ENCODE measurements around the gene CAB39.

Gene CAB39

DNA sequence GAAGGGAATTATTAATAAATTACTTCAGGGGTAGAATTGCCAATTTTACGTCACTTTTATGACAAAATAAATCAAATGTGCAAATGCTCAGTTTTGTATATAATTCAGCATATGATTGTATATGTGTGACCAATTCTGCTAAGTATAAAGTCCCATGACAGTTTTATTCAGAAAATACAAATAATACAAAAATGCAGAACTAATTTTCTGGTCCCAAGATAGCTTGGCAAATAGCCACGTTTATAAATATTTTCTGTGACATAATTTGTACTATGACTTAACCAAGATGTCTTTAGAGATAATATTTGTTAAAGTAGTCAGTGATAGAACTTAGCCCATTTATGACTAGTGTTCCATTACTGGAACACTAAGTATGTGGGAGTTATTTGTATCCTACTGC lies 24.2 kb upstream of the CAB39 start:
- ChIA-PET CTCF (no interaction called here), POLR2A (no interaction called here)
- no peak for DNase-seq (ENCODE audit: low read depth, low spot score)
- no peak overlapping the region for H3K4me3 ChIP-seq (ENCODE audit: low read depth, low read length)
- TF ChIP-seq CTCF (IDR thresholded peaks at IDR 0.05; ENCODE audit: insufficient read depth, low read length, missing control alignments) = no peak

DNA sequence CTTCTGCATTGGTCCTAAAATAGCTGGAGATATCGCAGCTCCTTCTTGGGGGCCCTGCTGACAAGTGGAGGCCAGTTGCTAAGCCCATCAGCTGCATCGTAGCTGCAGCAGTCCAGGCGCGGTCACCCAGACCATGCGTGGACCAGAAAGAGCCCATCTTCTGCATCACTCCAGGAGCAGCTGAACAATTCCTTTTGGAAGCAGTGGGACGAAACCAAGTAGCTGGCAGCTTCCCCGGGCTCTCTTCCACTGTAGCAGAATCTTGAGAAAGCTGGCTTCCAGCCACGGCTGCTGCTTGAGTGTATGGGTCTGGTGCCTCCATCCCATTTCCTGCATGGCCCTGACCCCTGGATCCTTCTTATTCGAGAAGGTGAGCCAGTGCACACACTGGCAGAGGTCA lies 22.2 kb upstream of the CAB39 start:
- no peak for DNase-seq (ENCODE audit: low read depth, low spot score)
- CTCF ChIA-PET = no interaction called here
- TF ChIP-seq CTCF (IDR thresholded peaks at IDR 0.05; ENCODE audit: insufficient read depth, low read length, missing control alignments) = no peak
- POLR2A ChIA-PET = no interaction called here
- H3K4me3 ChIP-seq (ENCODE audit: low read depth, low read length) = no peak overlapping the region

- POLR2A ChIA-PET = no interaction called here
- CTCF ChIA-PET = interaction anchor here (0.7 to 0.9 kb wide), 2 partner anchors 10 to 21 kb away, joined by 3 read pairs; partner anchors contain the start of gene CAB39
- no peak overlapping the region for H3K4me3 ChIP-seq (ENCODE audit: low read depth, low read length)
- TF ChIP-seq CTCF (IDR thresholded peaks at IDR 0.05; ENCODE audit: insufficient read depth, low read length, missing control alignments) = no peak
- DNase-seq (ENCODE audit: low read depth, low spot score) = no peak
Measured at GRCh38 chr2:230691005-230691647, 21.5 kb upstream of the CAB39 start.

GRCh38 chr2:230692760-230693159 lies 19.9 kb upstream of the CAB39 start:
- CTCF ChIA-PET = interaction anchor here (1.2 kb wide), 1 partner anchor 106 kb away, joined by 4 read pairs; no protein-coding TSS in a partner anchor
- no peak for DNase-seq (ENCODE audit: low read depth, low spot score)
- no peak for TF ChIP-seq CTCF (IDR thresholded peaks at IDR 0.05; ENCODE audit: insufficient read depth, low read length, missing control alignments)
- H3K4me3 ChIP-seq (ENCODE audit: low read depth, low read length) = no peak overlapping the region
- POLR2A ChIA-PET = no interaction called here

GRCh38 chr2:230693411-230693810 lies 19.2 kb upstream of the CAB39 start:
- POLR2A ChIA-PET = no interaction called here

DNA sequence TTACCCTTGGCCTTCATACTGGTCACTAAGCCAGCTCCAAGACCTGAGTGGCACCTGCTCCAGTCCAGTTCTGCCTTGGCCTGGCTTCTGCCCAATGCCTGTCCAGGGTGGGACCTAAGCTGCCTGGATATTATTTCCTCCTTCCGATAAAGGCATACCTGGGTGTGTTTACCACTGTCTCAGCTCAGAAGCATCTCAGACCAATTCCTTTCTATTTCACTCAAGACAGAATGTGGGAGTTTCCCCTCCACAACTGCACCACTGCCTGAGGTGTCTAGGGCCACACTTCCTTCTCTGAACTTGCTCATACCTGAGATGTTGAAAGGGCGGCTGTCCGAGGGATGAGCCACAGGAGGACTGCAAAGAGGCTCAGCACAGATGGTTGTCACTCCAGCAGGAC lies 18.4 kb upstream of the CAB39 start:
- CTCF ChIA-PET = no interaction called here
- no peak for DNase-seq (ENCODE audit: low read depth, low spot score)
- no peak for TF ChIP-seq CTCF (IDR thresholded peaks at IDR 0.05; ENCODE audit: insufficient read depth, low read length, missing control alignments)

More at GRCh38 chr2:230693411-230693810, 19.2 kb upstream of the CAB39 start:
- no peak overlapping the region for H3K4me3 ChIP-seq (ENCODE audit: low read depth, low read length)
- CTCF ChIA-PET = no interaction called here
- no peak for DNase-seq (ENCODE audit: low read depth, low spot score)
- no peak for TF ChIP-seq CTCF (IDR thresholded peaks at IDR 0.05; ENCODE audit: insufficient read depth, low read length, missing control alignments)

More for the DNA sequence above, 18.4 kb upstream of the CAB39 start:
- H3K4me3 ChIP-seq (ENCODE audit: low read depth, low read length) = no peak overlapping the region
- POLR2A ChIA-PET = no interaction called here

Data from AG04449 (cell line).